GM23338 (cell line): ENCODE results near the gene FBXL14. TPM values are rescaled to one million over a fixed set of nuclear protein-coding genes. Genes with fewer than 3 reads are reported as not detected.

Source experiments
- ATAC-seq: fragments of 200-7000 bp; cut with Tn5 transposase; 3 replicates; pipeline ENCODE4 v1.9.1; 2020
- DNase-seq: peaks from one replicate; pipeline ENCODE4 v3.0.0-alpha.2; 2015; ENCODE audit warnings: low spot score
- H2AFZ ChIP-seq: fragments of 200-600 bp; sonication (generic); 2 replicates; pipeline ENCODE4 v1.8.0; 2016; ENCODE audit warnings: antibody characterized with exemption, mild to moderate bottlenecking, moderate library complexity
- H3F3A ChIP-seq: fragments of 200-600 bp; sonication (generic); replicated peaks from 2 replicates; pipeline ENCODE4 v1.8.0; 2017; ENCODE audit warnings: antibody characterized with exemption, mixed run types, low read depth
- H3K27ac ChIP-seq: fragments of 200-600 bp; sonication (generic); 2 replicates; pipeline ENCODE4 v1.6.1; 2016; ENCODE audit warnings: low read depth
- H3K27me3 ChIP-seq: fragments of 200-600 bp; sonication (generic); 2 replicates; pipeline ENCODE4 v1.8.0; 2016; ENCODE audit warnings: mild to moderate bottlenecking, mixed run types, moderate library complexity; ENCODE audit not compliant: insufficient read depth
- H3K36me3 ChIP-seq: fragments of 200-600 bp; sonication (generic); 2 replicates; pipeline ENCODE4 v1.8.0; 2016; ENCODE audit warnings: mild to moderate bottlenecking; ENCODE audit not compliant: insufficient read depth
- H3K4me1 ChIP-seq: fragments of 200-600 bp; sonication (generic); 2 replicates; pipeline ENCODE4 v1.8.0; 2016; ENCODE audit warnings: mild to moderate bottlenecking, moderate library complexity; ENCODE audit not compliant: insufficient read depth
- H3K4me2 ChIP-seq: fragments of 200-600 bp; sonication (generic); 2 replicates; pipeline ENCODE4 v1.7.1; 2017; ENCODE audit warnings: mixed run types
- H3K4me3 ChIP-seq: fragments of 200-600 bp; sonication (generic); 2 replicates; pipeline ENCODE4 v1.6.1; 2016; ENCODE audit warnings: mixed run types
- H3K79me2 ChIP-seq: fragments of 200-600 bp; sonication (generic); replicated peaks from 2 replicates; pipeline ENCODE4 v1.8.0; 2017; ENCODE audit warnings: mild to moderate bottlenecking; ENCODE audit not compliant: insufficient read depth
- H3K9me2 ChIP-seq: fragments of 200-600 bp; sonication (generic); 2 replicates; pipeline ENCODE4 v1.8.0; 2017; ENCODE audit not compliant: insufficient read depth
- H4K20me1 ChIP-seq: fragments of 200-600 bp; sonication (generic); replicated peaks from 2 replicates; pipeline ENCODE4 v1.8.0; 2017; ENCODE audit warnings: mild to moderate bottlenecking; ENCODE audit not compliant: insufficient read depth
- H3K27ac Mint-ChIP-seq: 2 replicates; pipeline ENCODE4 v1.8.0; 2020; ENCODE audit warnings: inconsistent platforms, mild to moderate bottlenecking, moderate library complexity, mixed read lengths
- H3K27me3 Mint-ChIP-seq: 3 replicates; pipeline ENCODE4 v1.8.0; 2022; ENCODE audit warnings: low read depth, mild to moderate bottlenecking, moderate library complexity, mixed read lengths, inconsistent platforms; ENCODE audit not compliant: insufficient read depth, poor library complexity
- H3K36me3 Mint-ChIP-seq: 3 replicates; pipeline ENCODE4 v1.8.0; 2021; ENCODE audit warnings: low read depth, mild to moderate bottlenecking, inconsistent platforms, moderate library complexity, mixed read lengths
- H3K4me1 Mint-ChIP-seq: 3 replicates; pipeline ENCODE4 v1.8.0; 2020; ENCODE audit warnings: mild to moderate bottlenecking, inconsistent platforms, mixed read lengths
- H3K4me3 Mint-ChIP-seq: 3 replicates; pipeline ENCODE4 v1.8.0; 2021; ENCODE audit warnings: moderate library complexity, mild to moderate bottlenecking, inconsistent platforms, mixed read lengths
- H3K9me3 Mint-ChIP-seq: 3 replicates; pipeline ENCODE4 v1.8.0; 2020; ENCODE audit warnings: moderate library complexity, mild to moderate bottlenecking, inconsistent platforms, mixed read lengths
- CREB1 ChIP-seq: fragments of 250-450 bp; sonication (Bioruptor Pico); IDR thresholded peaks from 2 replicates; pipeline ENCODE4 v1.5.0; 2020; ENCODE audit warnings: low read depth, mild to moderate bottlenecking, moderate library complexity
- CTCF ChIP-seq, 2 experiments: fragments of 200-600 bp in 1 of 2; sonication (generic) in 1 of 2; conservative IDR thresholded peaks; 2 replicates each; pipeline versions ENCODE4 v1.5.1 to v1.6.1; 2016 to 2017; ENCODE audit warnings: antibody characterized with exemption in 2 of 2, low read depth in 2 of 2, mild to moderate bottlenecking in 2 of 2, moderate library complexity in 1 of 2
- ETS1 ChIP-seq: IDR thresholded peaks from 2 replicates; pipeline ENCODE4 v1.6.1; 2016; ENCODE audit warnings: antibody characterized with exemption
- EZH2 ChIP-seq: fragments of 200-600 bp; sonication (generic); IDR thresholded peaks from one replicate; pipeline ENCODE4 v1.8.0; 2017; ENCODE audit warnings: antibody characterized with exemption, mild to moderate bottlenecking, low read depth; ENCODE audit not compliant: unreplicated experiment
- EZH2phosphoT487 ChIP-seq: fragments of 200-600 bp; sonication (generic); IDR thresholded peaks from one replicate; pipeline ENCODE4 v1.8.1; 2018; ENCODE audit warnings: antibody characterized with exemption; ENCODE audit not compliant: unreplicated experiment
- JUNB ChIP-seq: IDR thresholded peaks from one replicate; pipeline ENCODE4 v1.6.1; 2016; ENCODE audit warnings: antibody characterized with exemption; ENCODE audit not compliant: unreplicated experiment
- NANOG ChIP-seq: IDR thresholded peaks from 2 replicates; pipeline ENCODE4 v1.6.1; 2016; ENCODE audit warnings: antibody characterized with exemption, borderline replicate concordance
- POLR2AphosphoS5 ChIP-seq: IDR thresholded peaks from 2 replicates; pipeline ENCODE4 v1.6.1; 2016; ENCODE audit warnings: antibody characterized with exemption, low read depth
- REST ChIP-seq: IDR thresholded peaks from one replicate; pipeline ENCODE4 v1.6.1; 2018; ENCODE audit warnings: antibody characterized with exemption; ENCODE audit not compliant: unreplicated experiment
- STAT1 ChIP-seq: IDR thresholded peaks from one replicate; pipeline ENCODE4 v1.6.1; 2016; ENCODE audit warnings: antibody characterized with exemption; ENCODE audit not compliant: unreplicated experiment
- ZNF114 ChIP-seq: fragments of 250-450 bp; sonication (Bioruptor Pico); IDR thresholded peaks from 2 replicates; pipeline ENCODE4 v1.5.0; 2020; ENCODE audit warnings: mild to moderate bottlenecking, moderate library complexity
- ZNF331 ChIP-seq: fragments of 250-450 bp; sonication (Bioruptor Pico); IDR thresholded peaks from 2 replicates; pipeline ENCODE4 v1.5.0; 2020; ENCODE audit warnings: low read depth, mild to moderate bottlenecking, moderate library complexity
- ZNF462 ChIP-seq: fragments of 250-450 bp; sonication (Bioruptor Pico); IDR thresholded peaks from 2 replicates; pipeline ENCODE4 v1.5.0; 2020; ENCODE audit warnings: mild to moderate bottlenecking, moderate library complexity
- polyA plus RNA-seq: library from polyadenylated mRNA; unstranded; fragments of >200 nt; fragmentation: Nextera tagmentation; extraction: Ambion mirVana; gene quantifications from 2 replicates; pipeline ENCODE4 v1.2.1, GENCODE V29; 2016
- total RNA-seq: library from RNA; depleted of rRNA; stranded (reverse); fragments of >200 nt; shearing (Covaris generic); gene quantifications from 2 replicates; pipeline ENCODE4 v1.2.3, GENCODE V29; 2014

The FBXL14 gene
- total and polyA plus RNA-seq, 2 experiments from 2014 or later, result 0.74 to 9.4 TPM

GRCh38 chr12:1639538-1639937 lies 45.2 kb upstream of the FBXL14 start:
- Mint-ChIP-seq H3K4me3 (no peak overlapping the region), H3K9me3 (no peaks in the 10 kb centered on the region), H3K4me1 (peaks cover 13% of the 10 kb centered on the region), H3K36me3 (no peaks in the 10 kb centered on the region; the same call in 2 of the 3 replicates), H3K27ac (no peak overlapping the region), H3K27me3 (peaks cover 17% of the 10 kb centered on the region)
- Histone ChIP-seq H3K9me2 (no peaks in the 10 kb centered on the region), H2AFZ (peak overlapping the region; percentile 95), H3K4me1 (peaks cover 16% of the 10 kb centered on the region; the same call in 1 of the 2 replicates), H3K27me3 (peaks cover 25% of the 10 kb centered on the region), H4K20me1 (no peaks in the 10 kb centered on the region), H3K27ac (no peak overlapping the region), H3K36me3 (no peaks in the 10 kb centered on the region), H3K4me3 (peak overlapping the region; percentile 46), H3K4me2 (peak overlapping the region; percentile 78), H3K79me2 (no peaks in the 10 kb centered on the region), H3F3A (peaks cover 14% of the 10 kb centered on the region; the same call in 1 of the 2 replicates)
- TF ChIP-seq ZNF462 (CRISPR knock-in tag), result no peak
- no peak for TF ChIP-seq CTCF (conservative IDR thresholded peaks at IDR 0.05; ENCODE audit: low read depth in 2 of 2)
- no peak for TF ChIP-seq POLR2AphosphoS5
- TF ChIP-seq REST, result no peak
- TF ChIP-seq NANOG, result no peak
- no peak for TF ChIP-seq JUNB
- no peak for TF ChIP-seq STAT1
- TF ChIP-seq ZNF114 (CRISPR knock-in tag), result no peak
- no peak for TF ChIP-seq EZH2phosphoT487
- no peak for TF ChIP-seq ETS1
- TF ChIP-seq ZNF331, result no peak
- TF ChIP-seq EZH2, result no peak
- no peak for TF ChIP-seq CREB1 (CRISPR knock-in tag)
- DNase-seq (peak; percentile 51), ATAC-seq (peak; percentile 77)
